Adrenal gland (tissue), 5 donors: ENCODE data around the gene VWF.

Source experiments
- CTCF ChIP-seq, 6 experiments: fragments of 450-650 bp in 4 of 6; fragments of 200-600 bp in 2 of 6; sonication (generic) in 1 of 6; IDR thresholded peaks; 1 replicate in 5 of 6; 2 replicates in 1 of 6; pipeline versions ENCODE4 v1.5.1 to v1.8.0; 2016 to 2021; ENCODE audit warnings: antibody characterized with exemption in 6 of 6, mild to moderate bottlenecking in 2 of 6, moderate library complexity in 1 of 6
- POLR2A ChIP-seq, 2 donors: fragments of 450-650 bp; IDR thresholded peaks; one replicate each; pipeline ENCODE4 v1.6.1; 2017; ENCODE audit warnings: antibody characterized with exemption in 2 of 2, mild to moderate bottlenecking in 2 of 2, moderate library complexity in 1 of 2
- donor health status: DM: no; HTN: no; CAD: no.

GRCh38 chr12:5900076-5900475 is 224.4 kb downstream of the VWF start:
- no peak for TF ChIP-seq POLR2A (IDR thresholded peaks at IDR 0.05)
- TF ChIP-seq CTCF (IDR thresholded peaks at IDR 0.05) = no peak
